OCI-LY1 (cell line): ENCODE data around the gene HEPACAM.

Experiments used
- H2AFZ ChIP-seq: fragments of 200-600 bp; sonication (generic), shearing (Covaris generic); 2 replicates; pipeline ENCODE4 v1.6.0; 2014; ENCODE audit warnings: antibody characterized with exemption, mild to moderate bottlenecking, low read length
- H3F3A ChIP-seq: fragments of 200-600 bp; sonication (generic), shearing (Covaris generic); 2 replicates; pipeline ENCODE4 v1.6.0; 2014; ENCODE audit warnings: mild to moderate bottlenecking, antibody characterized with exemption, low read length, moderate library complexity; ENCODE audit not compliant: insufficient read depth
- H3K27ac ChIP-seq: fragments of 200-600 bp; sonication (generic); 2 replicates; pipeline ENCODE4 v1.5.1; 2014; ENCODE audit warnings: low read length, mixed run types, mild to moderate bottlenecking, low read depth; ENCODE audit not compliant: poor library complexity, severe bottlenecking
- H3K27me3 ChIP-seq: fragments of 200-600 bp; sonication (generic); 2 replicates; pipeline ENCODE4 v1.6.0; 2014; ENCODE audit warnings: antibody characterized with exemption, mild to moderate bottlenecking, low read length, moderate library complexity; ENCODE audit not compliant: insufficient read depth
- H3K36me3 ChIP-seq: fragments of 200-600 bp; sonication (generic); 2 replicates; pipeline ENCODE4 v1.6.1; 2014; ENCODE audit warnings: mild to moderate bottlenecking, antibody characterized with exemption, low read length, moderate library complexity, mixed read lengths; ENCODE audit not compliant: insufficient read depth
- H3K4me1 ChIP-seq: fragments of 200-600 bp; sonication (generic); 2 replicates; pipeline ENCODE4 v1.5.1; 2014; ENCODE audit warnings: mild to moderate bottlenecking, low read length, moderate library complexity; ENCODE audit not compliant: insufficient read depth, severe bottlenecking
- H3K4me2 ChIP-seq: fragments of 200-600 bp; sonication (generic), shearing (Covaris generic); 2 replicates; pipeline ENCODE4 v1.6.1; 2014; ENCODE audit warnings: low read length
- H3K4me3 ChIP-seq: fragments of 200-600 bp; sonication (generic); 2 replicates; pipeline ENCODE4 v1.5.1; 2014; ENCODE audit warnings: low read length, low read depth, mild to moderate bottlenecking, mixed read lengths; ENCODE audit not compliant: poor library complexity, severe bottlenecking
- H3K79me2 ChIP-seq: fragments of 200-600 bp; shearing (Covaris generic); 2 replicates; pipeline ENCODE4 v1.6.1; 2016; ENCODE audit warnings: mixed run types, low read length, mixed read lengths; ENCODE audit not compliant: insufficient read depth
- H3K9ac ChIP-seq: fragments of 200-600 bp; sonication (generic), shearing (Covaris generic); 2 replicates; pipeline ENCODE4 v1.6.1; 2014; ENCODE audit warnings: mild to moderate bottlenecking, low read length, mixed read lengths
- H3K9me2 ChIP-seq: fragments of 200-600 bp; sonication (generic), shearing (Covaris generic); 2 replicates; pipeline ENCODE4 v1.6.1; 2014; ENCODE audit warnings: low read depth, mild to moderate bottlenecking, low read length, mixed read lengths
- H3K9me3 ChIP-seq: fragments of 200-600 bp; shearing (Covaris generic); 2 replicates; pipeline ENCODE4 v1.6.1; 2014; ENCODE audit warnings: low read length, mixed read lengths
- H4K20me1 ChIP-seq: fragments of 200-600 bp; sonication (generic), shearing (Covaris generic); 2 replicates; pipeline ENCODE4 v1.6.0; 2016; ENCODE audit warnings: mild to moderate bottlenecking, low read length; ENCODE audit not compliant: insufficient read depth
- EZH2 ChIP-seq: fragments of 200-600 bp; sonication (generic), shearing (Covaris generic); IDR thresholded peaks from 2 replicates; pipeline ENCODE4 v1.8.0; 2017; ENCODE audit warnings: borderline replicate concordance, mixed run types, mild to moderate bottlenecking, antibody characterized with exemption, low read length, moderate library complexity, mixed read lengths
- TF ChIP-seq, protein P1 (sequence below): fragments of 200-600 bp; sonication (generic), shearing (Covaris generic); IDR thresholded peaks from 2 replicates; pipeline ENCODE4 v1.5.1; 2017; ENCODE audit warnings: mild to moderate bottlenecking, antibody characterized with exemption, low read length, moderate library complexity, mixed read lengths

The HEPACAM gene

DNA sequence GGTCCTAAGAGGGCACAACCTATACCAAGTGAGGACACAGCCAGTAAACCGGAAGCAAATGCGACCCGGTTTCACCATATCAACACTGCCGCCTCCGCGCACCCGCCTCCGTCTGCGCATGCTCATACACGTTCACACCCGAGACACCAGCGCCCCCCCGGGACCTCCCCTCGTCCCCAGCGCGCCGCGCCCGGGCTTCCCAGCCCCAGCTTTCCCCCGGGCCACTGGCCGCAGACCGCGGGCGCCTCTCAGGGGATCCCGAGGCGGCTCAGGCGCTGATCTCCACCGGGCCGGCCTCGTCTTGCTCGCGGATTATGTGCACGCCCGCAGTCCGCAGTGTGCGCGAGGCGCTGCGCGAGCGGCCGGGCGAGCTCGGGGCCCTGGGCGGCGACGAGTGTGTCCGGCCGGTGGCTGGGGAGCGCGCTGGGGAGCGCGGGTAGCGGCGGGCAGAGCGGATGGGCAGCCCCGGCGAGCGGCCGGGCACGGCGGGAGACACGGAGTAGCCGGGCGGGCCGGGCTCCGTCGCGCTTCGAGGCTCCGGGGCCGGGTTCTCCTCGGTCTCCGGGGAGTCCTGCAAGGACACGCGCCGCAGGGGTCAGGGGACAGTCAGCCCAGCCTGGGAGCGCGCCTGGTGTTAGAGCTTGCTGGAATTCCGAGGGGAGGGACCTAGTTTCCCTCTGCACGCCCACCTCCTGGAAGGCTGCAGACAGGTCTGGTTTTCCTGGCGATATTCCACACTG is 14.8 kb downstream of the HEPACAM start:
- Histone ChIP-seq H3K27me3 (no peaks in the 10 kb centered on the region), H3K9me2 (no peaks in the 10 kb centered on the region), H3K9me3 (no peaks in the 10 kb centered on the region), H4K20me1 (no peaks in the 10 kb centered on the region), H3K27ac (no peak overlapping the region), H3K79me2 (no peaks in the 10 kb centered on the region), H2AFZ (no peak overlapping the region), H3K4me1 (no peaks in the 10 kb centered on the region), H3F3A (no peaks in the 10 kb centered on the region), H3K4me2 (no peak overlapping the region), H3K4me3 (no peak overlapping the region), H3K9ac (no peak overlapping the region), H3K36me3 (no peaks in the 10 kb centered on the region)
- no peak for TF ChIP-seq EZH2
- TF ChIP-seq, protein P1, sequence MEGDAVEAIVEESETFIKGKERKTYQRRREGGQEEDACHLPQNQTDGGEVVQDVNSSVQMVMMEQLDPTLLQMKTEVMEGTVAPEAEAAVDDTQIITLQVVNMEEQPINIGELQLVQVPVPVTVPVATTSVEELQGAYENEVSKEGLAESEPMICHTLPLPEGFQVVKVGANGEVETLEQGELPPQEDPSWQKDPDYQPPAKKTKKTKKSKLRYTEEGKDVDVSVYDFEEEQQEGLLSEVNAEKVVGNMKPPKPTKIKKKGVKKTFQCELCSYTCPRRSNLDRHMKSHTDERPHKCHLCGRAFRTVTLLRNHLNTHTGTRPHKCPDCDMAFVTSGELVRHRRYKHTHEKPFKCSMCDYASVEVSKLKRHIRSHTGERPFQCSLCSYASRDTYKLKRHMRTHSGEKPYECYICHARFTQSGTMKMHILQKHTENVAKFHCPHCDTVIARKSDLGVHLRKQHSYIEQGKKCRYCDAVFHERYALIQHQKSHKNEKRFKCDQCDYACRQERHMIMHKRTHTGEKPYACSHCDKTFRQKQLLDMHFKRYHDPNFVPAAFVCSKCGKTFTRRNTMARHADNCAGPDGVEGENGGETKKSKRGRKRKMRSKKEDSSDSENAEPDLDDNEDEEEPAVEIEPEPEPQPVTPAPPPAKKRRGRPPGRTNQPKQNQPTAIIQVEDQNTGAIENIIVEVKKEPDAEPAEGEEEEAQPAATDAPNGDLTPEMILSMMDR = no peak

- Histone ChIP-seq H3K9ac (no peak overlapping the region), H3K27me3 (no peaks in the 10 kb centered on the region)
Measured at GRCh38 chr11:124920356-124920755, 15.5 kb downstream of the HEPACAM start.

DNA sequence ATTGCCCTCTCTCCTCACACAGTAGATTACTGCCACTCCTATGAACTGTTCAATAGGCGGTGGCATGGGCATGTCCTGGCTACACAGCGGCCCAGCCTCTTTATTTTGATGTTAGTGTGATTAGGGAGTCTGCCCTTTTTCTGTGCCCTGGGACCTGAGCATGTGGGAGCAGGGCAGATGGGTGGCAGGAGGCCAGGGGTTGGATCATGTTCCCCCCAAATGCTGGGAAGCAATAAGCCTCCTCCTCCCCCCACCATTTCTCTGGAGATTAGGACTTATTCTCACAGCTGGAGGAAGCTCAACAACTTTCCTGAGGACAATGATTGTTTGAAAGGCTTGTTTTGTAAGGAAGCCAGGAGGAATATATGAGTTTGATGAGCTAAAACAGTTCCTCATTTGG is 15.9 kb downstream of the HEPACAM start:
- Histone ChIP-seq H3K27me3 (no peaks in the 10 kb centered on the region), H3K4me3 (no peak overlapping the region), H3K27ac (no peak overlapping the region), H3K36me3 (no peaks in the 10 kb centered on the region), H3K79me2 (no peaks in the 10 kb centered on the region), H3K9me2 (no peaks in the 10 kb centered on the region), H3K4me2 (no peak overlapping the region), H3K4me1 (no peaks in the 10 kb centered on the region), H3F3A (no peaks in the 10 kb centered on the region), H2AFZ (no peak overlapping the region), H3K9ac (no peak overlapping the region), H4K20me1 (no peaks in the 10 kb centered on the region), H3K9me3 (no peaks in the 10 kb centered on the region)
- TF ChIP-seq, protein P1 = no peak
- TF ChIP-seq EZH2 = no peak

More at GRCh38 chr11:124920356-124920755, 15.5 kb downstream of the HEPACAM start:
- TF ChIP-seq, protein P1 = no peak
- TF ChIP-seq EZH2 = no peak
- Histone ChIP-seq H3K9me2 (no peaks in the 10 kb centered on the region), H4K20me1 (no peaks in the 10 kb centered on the region), H3K79me2 (no peaks in the 10 kb centered on the region), H3F3A (no peaks in the 10 kb centered on the region), H3K36me3 (no peaks in the 10 kb centered on the region), H2AFZ (no peak overlapping the region), H3K27ac (no peak overlapping the region), H3K4me2 (no peak overlapping the region), H3K4me1 (no peaks in the 10 kb centered on the region), H3K9me3 (no peaks in the 10 kb centered on the region), H3K4me3 (no peak overlapping the region)
